NCI-H1436 (cell line): Measurements from ENCODE around the gene SCAPER.
"Not testable (repeated sequence)": the region's sequence is repeated elsewhere in the genome, so short reads cannot be mapped to it uniquely, and the experiment has no call there.

Experiments
- DNase-seq: peaks from one replicate; lab custom pipeline; 2025; lab: John Stamatoyannopoulos, UW

The SCAPER gene

DNA sequence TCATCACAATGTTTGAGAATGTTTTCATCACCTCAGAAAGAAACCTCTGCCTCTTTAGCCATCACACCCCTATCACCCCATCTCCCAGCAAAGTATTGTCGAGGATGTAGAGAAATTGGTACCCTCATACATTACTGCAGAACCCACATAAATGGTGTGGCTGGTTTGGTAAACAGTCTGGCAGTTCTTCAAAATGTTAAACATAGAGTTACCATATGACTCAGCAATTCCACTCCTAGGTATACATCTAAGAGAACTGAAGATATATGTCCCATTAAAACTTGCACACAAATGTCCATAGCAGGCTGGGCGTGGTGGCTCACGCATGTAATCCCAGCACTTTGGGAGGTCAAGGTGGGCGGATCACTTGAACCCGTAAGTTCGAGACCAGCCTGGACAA is 585.1 kb downstream of the SCAPER start:
- no peak for DNase-seq

DNA sequence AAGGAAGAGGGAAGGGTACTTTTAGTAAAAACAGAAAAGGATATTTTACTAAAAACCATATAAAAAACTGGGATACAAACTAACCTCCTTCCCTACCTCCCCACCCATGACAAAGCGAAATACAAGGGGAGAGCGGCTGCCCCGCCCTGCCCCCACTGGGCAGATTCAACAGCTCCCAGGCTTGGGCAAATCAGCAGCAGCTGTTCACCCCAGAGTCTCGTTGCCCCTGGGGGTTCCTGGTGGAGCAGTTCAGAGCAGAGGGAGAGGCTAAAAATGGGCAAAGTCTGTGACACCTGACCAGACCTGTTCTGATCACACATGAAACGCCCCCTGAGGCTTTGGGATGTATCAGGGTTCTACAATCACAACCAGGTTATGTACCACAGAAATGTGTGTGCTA is 591.4 kb downstream of the SCAPER start:
- no peak for DNase-seq

DNA sequence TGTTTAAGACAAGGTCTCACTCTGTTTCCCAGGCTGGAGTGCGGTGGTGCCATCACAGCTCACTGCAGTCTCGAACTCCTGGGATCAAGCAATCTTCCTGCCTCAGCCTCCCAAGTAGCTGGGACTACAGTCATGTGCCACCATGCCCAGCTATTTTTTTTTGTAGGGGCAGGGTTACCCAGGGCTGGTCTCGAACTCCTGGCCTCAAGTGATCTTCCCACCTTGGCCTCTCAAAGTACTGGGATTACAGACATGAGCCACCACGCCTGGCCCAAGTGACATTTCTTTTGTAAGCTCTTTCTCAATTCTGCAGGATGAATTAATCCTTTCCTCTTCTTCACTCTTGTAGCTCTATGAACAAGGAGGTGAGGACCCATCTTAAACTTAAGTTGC is 592.0 kb downstream of the SCAPER start:
- not testable (repeated sequence) for DNase-seq

DNA sequence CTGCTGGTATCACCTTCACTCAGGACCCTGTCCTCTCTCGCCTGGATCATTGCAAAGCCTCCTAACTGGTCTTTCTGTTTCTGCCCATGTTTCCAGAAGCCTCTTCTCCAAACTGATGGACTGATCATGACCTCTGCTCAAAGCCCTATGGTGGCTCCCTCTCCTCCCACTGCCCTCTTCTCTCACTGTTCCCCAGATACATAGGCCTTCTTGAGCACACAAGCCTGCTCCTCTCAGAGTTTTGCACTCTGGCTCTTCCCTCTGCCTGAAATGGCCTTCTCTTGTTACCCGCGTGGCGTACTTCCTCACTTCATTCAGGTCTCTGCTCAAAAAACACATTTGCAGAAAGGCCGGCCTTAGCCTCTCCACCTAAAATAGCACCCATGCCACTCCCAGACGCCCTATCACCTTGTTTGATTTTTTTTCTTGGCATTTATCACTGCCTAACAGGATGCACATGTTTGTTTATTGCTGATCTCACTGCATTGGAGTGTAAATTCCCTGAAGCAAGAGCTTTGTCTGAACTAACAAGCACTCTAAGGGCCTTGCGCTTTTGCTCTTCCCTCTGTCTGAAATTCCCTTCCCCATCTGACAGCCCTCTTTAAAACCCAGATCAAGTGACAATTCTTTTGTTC is 592.5 kb downstream of the SCAPER start:
- DNase-seq, result no peak

DNA sequence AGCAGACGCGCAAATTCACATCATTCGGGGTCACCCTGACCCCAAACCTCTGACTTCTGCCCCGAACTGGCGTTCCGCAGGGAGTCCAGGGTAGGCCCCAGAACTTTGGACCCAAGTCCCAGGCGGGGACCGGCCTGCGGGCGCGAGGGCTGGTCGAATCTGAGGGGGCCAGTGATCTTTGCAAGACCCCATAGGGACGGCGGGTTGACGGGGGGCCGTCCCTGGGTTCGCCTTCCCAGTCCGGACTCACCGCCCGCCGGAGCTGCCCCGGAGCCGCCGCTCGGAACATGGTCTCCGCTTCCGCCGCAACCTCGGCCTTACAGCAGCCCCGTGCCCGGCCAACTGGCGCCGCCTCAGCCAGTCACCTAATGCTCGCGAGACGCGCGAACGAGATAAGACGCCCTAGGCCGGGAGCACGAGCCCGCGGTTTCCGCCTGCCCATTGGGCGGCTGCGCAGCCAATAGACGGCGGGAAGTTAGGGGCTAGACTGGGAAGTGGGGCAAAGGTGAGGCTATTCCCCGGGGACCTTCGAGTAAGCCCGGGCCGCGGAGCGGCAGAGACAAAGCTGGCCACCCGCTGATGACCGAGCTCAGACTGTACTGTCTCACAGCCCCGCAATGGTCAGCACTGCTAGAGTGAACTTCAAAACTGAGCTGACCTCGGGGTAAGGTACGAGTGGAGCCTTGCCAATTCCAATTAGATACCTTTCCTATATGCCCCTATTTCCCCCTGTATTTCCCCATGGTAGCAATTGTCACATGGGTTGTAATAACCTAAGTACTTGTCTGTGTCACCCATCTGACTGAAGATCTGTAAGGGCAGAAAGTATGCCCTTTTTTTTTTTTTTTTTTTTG is 593.8 kb downstream of the SCAPER start, which contains the start of gene ETFA:
TSS of gene ETFA (minus strand) at position 370 of the 854 bp plus-strand sequence. CDS start at position 289, 81 bp downstream.
- DNase-seq, result peak; percentile 96

DNA sequence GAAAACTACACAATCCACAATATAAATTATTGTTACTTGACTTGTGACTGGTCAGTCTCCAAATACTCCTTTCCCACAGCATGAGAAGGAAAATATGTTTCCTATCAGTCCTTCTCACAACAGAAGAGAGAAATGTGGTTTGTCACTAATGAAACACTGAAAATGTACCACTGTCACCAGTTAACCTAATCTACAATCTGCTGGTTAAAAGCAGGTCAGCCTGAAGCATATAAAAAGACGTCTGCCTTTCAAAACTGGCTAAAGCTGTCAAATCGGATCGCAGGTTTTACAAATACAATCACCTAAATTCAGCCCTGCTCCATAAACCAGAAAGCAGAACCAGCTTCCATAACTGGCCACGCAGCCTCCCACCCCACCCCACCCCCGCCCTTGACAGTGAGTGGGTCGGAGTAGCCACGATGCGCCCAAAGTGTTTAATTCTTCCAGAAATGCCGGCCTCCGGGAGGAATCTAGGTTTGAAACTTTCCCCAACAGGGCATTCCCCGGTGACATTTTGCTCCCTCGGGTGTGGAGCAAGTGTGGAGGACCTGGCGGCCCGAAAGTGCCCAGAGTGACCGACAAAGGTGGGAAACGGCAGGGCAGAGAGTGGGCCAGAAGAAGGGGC is 594.6 kb downstream of the SCAPER start:
- no peak for DNase-seq

DNA sequence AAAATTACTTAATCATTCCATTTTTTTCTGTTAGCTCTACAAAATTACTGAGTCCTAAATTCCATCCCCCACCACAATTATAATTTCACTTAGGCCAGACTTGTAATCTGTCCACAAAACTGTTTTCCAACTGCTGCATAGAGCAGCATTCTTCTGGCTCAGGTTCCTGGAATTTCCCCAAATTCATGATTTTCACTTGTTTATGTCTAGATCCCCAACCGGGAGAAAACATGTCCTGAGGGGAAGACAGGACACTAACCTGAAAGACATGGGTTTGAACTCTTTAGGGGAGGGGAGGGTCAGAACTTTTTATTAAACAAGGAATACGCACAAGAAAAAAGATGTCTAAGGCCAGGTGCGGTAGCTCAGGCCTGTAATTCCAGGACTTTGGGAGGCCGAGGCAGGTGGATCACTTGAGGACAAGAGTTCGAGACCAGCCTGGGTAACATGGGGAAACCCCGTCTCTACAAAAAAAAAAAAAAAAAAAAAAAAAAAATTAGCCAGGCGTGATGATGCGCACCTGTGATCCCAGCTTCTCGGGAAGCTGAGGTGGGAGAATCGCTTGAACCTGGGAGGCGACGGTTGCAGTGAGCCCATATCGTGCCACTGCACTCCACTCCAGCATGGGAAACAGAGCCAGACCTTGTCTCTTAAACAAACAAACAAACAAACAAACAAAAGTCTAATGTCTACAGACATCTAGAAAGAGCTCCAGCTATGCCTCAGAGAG is 595.4 kb downstream of the SCAPER start:
- DNase-seq, result no peak

DNA sequence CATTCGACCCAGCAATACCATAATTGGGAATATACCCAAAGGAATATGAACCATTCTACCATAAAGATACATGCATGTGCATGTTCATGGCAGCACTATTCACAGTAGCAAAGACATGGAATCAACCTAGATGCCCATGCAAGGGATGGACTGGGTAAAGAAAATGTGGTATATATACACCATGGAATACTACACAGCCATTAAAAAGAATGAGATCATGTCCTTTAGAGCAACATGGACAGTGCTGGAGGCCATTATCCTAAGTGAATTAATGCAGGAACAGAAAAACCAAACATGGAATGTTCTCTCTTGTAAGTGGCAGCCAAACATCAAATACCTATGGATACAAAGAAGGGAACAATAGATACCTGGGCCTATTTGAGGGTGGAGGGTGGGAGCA is 601.2 kb downstream of the SCAPER start:
- DNase-seq, result no peak

DNA sequence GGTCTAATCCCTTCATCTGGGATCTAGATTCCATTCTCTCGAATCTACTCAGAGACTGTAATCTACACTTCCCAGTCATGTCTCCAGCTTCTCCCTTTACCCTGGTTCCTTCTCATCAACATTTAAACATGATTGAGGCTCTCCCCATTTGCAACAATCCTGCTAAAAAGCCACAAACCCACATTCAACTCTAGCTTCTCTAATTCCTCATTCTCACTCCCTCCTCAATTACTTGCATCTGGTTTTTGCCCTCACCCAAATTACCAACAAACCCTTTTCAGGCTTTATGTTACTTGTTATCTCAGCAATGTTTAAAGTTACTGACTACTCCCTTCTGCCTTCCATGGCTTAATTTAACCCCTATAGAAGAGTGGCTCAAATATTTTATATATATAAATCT is 605.4 kb downstream of the SCAPER start:
- no peak for DNase-seq

DNA sequence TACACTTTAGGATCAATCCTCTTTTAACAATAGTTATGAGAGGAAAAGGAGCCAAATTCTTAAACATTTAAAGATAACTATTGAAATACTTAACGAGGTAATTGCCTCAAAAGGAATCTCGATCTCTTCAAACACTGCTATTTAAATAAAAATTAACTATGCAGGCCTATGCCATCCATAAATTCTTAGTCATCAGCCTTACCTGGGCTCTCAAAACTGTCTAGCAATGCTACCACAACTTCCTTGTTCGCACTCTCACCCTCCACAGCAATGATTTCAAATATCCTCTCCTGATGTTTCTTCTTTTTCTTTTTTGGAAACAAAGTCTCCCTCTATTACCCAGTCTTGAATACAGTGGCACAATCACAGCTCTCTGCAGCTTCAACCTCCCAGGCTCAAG is 606.2 kb downstream of the SCAPER start:
- no peak for DNase-seq

DNA sequence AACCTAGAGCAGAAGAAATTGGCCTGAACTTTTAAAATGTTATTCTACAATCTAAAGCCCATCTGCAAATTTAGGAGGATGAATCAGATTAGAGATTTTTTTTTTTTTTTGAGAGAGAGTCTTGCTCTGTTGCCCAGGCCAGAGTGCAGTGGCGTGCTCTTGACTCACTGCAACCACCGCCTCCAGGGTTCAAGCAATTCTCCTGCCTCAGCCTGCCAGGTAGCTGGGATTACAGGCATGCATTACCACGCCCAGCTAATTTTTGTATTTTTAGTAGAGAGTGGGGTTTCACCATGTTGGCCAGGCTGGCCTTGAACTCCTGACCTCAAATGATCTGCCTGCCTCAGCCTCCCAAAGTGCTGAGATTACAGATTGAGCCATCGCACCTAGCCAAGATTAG is 607.2 kb downstream of the SCAPER start:
- not testable (repeated sequence) for DNase-seq
